OCI-LY3 (cell line): ENCODE measurements around the gene ATG2A.
A peak's percentile ranks its signal among the peaks of the same experiment; 100 is the strongest.

Experiments used
- H2AFZ ChIP-seq: fragments of 200-600, 300-600 bp; shearing (Covaris generic); 2 replicates; pipeline ENCODE4 v1.6.0; 2014; ENCODE audit warnings: antibody characterized with exemption, low read depth, low read length
- H3K27ac ChIP-seq: fragments of 200-600, 300-600 bp; sonication (generic); 2 replicates; pipeline ENCODE4 v1.5.1; 2014; ENCODE audit warnings: mild to moderate bottlenecking, low read length, moderate library complexity, mixed read lengths
- H3K27me3 ChIP-seq: fragments of 200-600, 300-600 bp; sonication (generic); 2 replicates; pipeline ENCODE4 v1.6.1; 2014; ENCODE audit warnings: low read depth, low read length, mixed read lengths
- H3K36me3 ChIP-seq: fragments of 200-600, 300-600 bp; sonication (generic); replicated peaks from 2 replicates; pipeline ENCODE3; 2014; ENCODE audit warnings: low read depth, low read length, mixed read lengths
- H3K4me1 ChIP-seq: fragments of 300-600, 200-600 bp; sonication (generic); 2 replicates; pipeline ENCODE4 v1.6.1; 2014; ENCODE audit warnings: low read length, mixed read lengths
- H3K4me2 ChIP-seq: fragments of 200-600, 300-600 bp; sonication (generic); 2 replicates; pipeline ENCODE4 v1.6.1; 2014; ENCODE audit warnings: low read length, mixed read lengths
- H3K4me3 ChIP-seq: fragments of 300-600, 200-600 bp; sonication (generic); 2 replicates; pipeline ENCODE4 v1.5.1; 2014; ENCODE audit warnings: antibody characterized with exemption, mild to moderate bottlenecking, low read length, moderate library complexity
- H3K79me2 ChIP-seq: fragments of 300-600, 200-600 bp; shearing (Covaris generic); 2 replicates; pipeline ENCODE4 v1.6.1; 2014; ENCODE audit warnings: mild to moderate bottlenecking, low read length, mixed read lengths
- H3K9ac ChIP-seq: fragments of 300-600, 200-600 bp; shearing (Covaris generic); 2 replicates; pipeline ENCODE4 v1.6.0; 2014; ENCODE audit warnings: mild to moderate bottlenecking, low read length, moderate library complexity
- H3K9me3 ChIP-seq: fragments of 200-600, 300-600 bp; shearing (Covaris generic); 2 replicates; pipeline ENCODE4 v1.6.1; 2014; ENCODE audit warnings: low read length, mixed read lengths; ENCODE audit not compliant: insufficient read depth
- H4K20me1 ChIP-seq: fragments of 200-600, 300-600 bp; sonication (generic); 2 replicates; pipeline ENCODE4 v1.6.1; 2016; ENCODE audit warnings: low read length, mixed read lengths; ENCODE audit not compliant: insufficient read depth
- EZH2phosphoT487 ChIP-seq: fragments of 200-600 bp; shearing (Covaris generic); IDR thresholded peaks from 2 replicates; pipeline ENCODE4 v1.6.1; 2018; ENCODE audit warnings: antibody characterized with exemption, mixed run types, low read depth
- TF ChIP-seq, protein P1 (sequence below): fragments of 200-600, 300-600 bp; sonication (generic); IDR thresholded peaks from 2 replicates; pipeline ENCODE4 v1.5.1; 2014; ENCODE audit warnings: antibody characterized with exemption, low read length, low read depth

ATG2A gene

DNA sequence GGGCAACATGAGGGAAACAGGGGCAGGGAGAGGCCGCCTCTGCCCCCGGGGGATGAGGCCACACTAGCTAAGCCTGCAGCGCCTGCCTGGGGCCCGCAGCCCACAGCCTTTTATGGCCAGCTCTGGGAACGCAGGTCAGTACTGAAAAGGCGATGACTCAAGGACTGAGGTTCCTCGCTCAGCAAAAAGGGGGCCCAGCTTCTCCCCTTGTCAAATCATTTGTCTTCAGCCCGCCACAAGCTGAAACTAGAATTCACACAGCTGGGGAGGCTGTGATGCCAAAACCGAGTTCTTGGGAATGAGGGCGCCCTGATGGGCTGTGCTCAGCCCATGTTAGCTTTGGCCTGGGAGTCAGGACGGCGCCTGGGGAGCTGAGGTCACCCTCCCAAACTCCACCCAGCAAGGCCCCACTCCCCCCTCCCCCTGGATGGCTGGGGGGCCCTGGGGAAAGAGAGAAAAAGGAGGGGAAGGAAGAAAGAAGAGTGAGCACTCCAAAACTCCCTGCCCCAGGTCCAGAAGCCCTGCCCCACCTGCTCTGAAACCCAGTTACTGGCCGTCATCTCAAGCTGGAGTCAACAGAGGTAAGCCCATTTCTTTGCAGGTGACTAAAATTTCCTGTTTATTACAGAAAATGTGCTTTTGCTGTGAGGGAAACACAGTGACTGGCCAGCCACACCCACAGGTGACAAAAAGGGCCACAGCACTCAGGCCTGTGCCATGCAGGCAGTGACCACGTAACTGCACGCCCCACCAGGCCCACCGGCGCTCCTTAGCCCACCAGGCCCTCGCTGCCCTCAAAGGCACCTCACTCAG, 52.3 kb downstream of the ATG2A start:
- peak overlapping the region; percentile 5; the same call in 1 of the 2 replicates for H3K9ac ChIP-seq
- H3K27me3 ChIP-seq = no peaks in the 10 kb centered on the region
- H3K36me3 ChIP-seq = peaks cover 37% of the 10 kb centered on the region
- TF ChIP-seq, protein P1, sequence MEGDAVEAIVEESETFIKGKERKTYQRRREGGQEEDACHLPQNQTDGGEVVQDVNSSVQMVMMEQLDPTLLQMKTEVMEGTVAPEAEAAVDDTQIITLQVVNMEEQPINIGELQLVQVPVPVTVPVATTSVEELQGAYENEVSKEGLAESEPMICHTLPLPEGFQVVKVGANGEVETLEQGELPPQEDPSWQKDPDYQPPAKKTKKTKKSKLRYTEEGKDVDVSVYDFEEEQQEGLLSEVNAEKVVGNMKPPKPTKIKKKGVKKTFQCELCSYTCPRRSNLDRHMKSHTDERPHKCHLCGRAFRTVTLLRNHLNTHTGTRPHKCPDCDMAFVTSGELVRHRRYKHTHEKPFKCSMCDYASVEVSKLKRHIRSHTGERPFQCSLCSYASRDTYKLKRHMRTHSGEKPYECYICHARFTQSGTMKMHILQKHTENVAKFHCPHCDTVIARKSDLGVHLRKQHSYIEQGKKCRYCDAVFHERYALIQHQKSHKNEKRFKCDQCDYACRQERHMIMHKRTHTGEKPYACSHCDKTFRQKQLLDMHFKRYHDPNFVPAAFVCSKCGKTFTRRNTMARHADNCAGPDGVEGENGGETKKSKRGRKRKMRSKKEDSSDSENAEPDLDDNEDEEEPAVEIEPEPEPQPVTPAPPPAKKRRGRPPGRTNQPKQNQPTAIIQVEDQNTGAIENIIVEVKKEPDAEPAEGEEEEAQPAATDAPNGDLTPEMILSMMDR = no peak
- TF ChIP-seq EZH2phosphoT487 = no peak
- H3K9me3 ChIP-seq = peaks cover 5% of the 10 kb centered on the region; the same call in 1 of the 2 replicates
- H3K4me3 ChIP-seq = peak overlapping the region; percentile 45
- peaks cover 87% of the 10 kb centered on the region for H3K79me2 ChIP-seq
- H3K4me2 ChIP-seq = peak overlapping the region; percentile 77
- H3K4me1 ChIP-seq = peaks cover 62% of the 10 kb centered on the region
- peak overlapping the region; percentile 39 for H3K27ac ChIP-seq
- peaks cover 56% of the 10 kb centered on the region for H4K20me1 ChIP-seq
- H2AFZ ChIP-seq = no peak overlapping the region

DNA sequence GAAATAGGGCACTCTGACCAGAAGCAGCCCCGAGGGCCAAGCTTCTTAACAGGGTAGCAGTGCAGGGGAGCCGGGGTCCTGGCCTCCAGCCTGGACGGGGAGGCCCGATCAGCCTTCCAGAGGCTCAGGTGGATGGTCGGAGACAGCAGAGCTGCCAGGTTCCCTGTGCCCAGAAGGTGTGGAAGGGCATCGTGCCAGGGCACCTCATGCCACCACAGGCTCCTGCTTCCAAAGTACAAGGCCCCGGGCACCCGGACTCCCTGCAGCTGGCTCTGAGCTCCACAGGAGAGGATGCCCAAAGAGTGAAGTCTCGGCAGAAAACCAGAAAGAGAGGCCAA, 52.9 kb downstream of the ATG2A start:
- no peak overlapping the region for H3K4me3 ChIP-seq

DNA sequence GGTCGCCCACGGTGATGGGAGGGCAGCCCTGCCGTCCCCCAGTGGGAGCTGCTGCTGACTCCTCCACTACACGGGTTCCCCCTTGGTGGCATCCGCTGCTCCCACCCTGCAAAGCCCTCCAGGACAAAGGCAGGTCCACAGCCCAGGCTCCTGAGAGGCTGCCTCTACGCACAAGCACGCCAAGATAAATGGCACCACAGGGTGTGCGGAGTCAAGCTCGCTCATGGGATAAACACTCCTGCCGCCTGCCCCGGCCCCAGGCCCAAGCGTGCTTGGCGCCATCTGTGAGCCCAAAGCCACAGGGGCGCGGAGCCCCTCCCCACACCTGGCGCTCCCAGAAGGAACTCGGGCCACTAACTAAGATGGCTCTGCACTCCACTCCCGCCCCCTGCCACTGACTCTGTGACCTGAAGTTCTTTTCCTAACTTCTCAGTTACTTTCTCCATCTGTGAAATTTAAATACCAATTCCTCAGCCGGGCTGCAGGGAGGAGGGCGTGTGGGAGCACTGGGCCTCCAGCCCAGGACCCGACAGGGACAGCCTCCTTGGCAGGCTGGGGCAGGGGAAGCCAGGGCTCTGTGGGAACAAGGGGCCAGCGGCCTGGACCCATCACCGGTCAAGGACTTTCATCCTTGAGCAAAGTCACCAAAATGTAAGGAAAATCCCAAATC, 53.5 kb downstream of the ATG2A start:
- peaks cover 28% of the 10 kb centered on the region for H3K36me3 ChIP-seq

More for the DNA sequence above, 52.9 kb downstream of the ATG2A start:
- Histone ChIP-seq H4K20me1 (peaks cover 50% of the 10 kb centered on the region), H3K27ac (no peak overlapping the region), H3K9ac (no peak overlapping the region), H3K27me3 (no peaks in the 10 kb centered on the region), H3K36me3 (peaks cover 32% of the 10 kb centered on the region), H3K4me2 (no peak overlapping the region), H2AFZ (no peak overlapping the region), H3K9me3 (peaks cover 5% of the 10 kb centered on the region; the same call in 1 of the 2 replicates), H3K4me1 (peaks cover 67% of the 10 kb centered on the region), H3K79me2 (peaks cover 81% of the 10 kb centered on the region)
- TF ChIP-seq EZH2phosphoT487 = no peak
- TF ChIP-seq, protein P1 = no peak

DNA sequence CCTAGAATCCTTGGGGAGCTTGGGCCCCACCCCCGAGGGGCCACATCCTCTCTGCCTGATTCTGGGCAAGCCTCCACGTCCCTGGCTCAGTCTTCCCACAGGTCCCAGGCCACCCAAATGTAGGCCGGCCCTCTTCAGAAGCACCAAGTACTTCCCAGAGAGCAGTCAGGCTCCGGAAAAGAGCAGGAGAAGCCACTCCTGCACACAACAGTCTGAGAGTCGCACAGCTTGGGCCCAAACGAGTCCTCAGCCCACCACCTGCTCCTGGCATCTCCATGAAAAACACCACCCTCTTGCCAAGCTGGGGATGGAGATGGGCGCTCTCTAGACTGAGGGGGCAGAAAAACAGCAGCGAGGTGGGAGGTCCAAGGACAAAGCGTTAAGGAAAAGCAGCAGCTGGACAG, 54.0 kb downstream of the ATG2A start:
- no peak overlapping the region for H2AFZ ChIP-seq
- H3K4me2 ChIP-seq = no peak overlapping the region
- H3K9me3 ChIP-seq = peaks cover 5% of the 10 kb centered on the region; the same call in 1 of the 2 replicates
- H3K27me3 ChIP-seq = no peaks in the 10 kb centered on the region
- H3K27ac ChIP-seq = no peak overlapping the region
- H3K4me3 ChIP-seq = no peak overlapping the region
- no peak for TF ChIP-seq EZH2phosphoT487
- TF ChIP-seq, protein P1 = no peak
- no peak overlapping the region for H3K9ac ChIP-seq
- peaks cover 39% of the 10 kb centered on the region for H4K20me1 ChIP-seq
- peaks cover 26% of the 10 kb centered on the region for H3K36me3 ChIP-seq
- H3K4me1 ChIP-seq = peaks cover 77% of the 10 kb centered on the region
- H3K79me2 ChIP-seq = peaks cover 75% of the 10 kb centered on the region

More for the DNA sequence above, 53.5 kb downstream of the ATG2A start:
- H3K4me1 ChIP-seq = peaks cover 73% of the 10 kb centered on the region
- H2AFZ ChIP-seq = no peak overlapping the region
- H3K9me3 ChIP-seq = peaks cover 5% of the 10 kb centered on the region; the same call in 1 of the 2 replicates
- H4K20me1 ChIP-seq = peaks cover 44% of the 10 kb centered on the region
- H3K4me3 ChIP-seq = no peak overlapping the region
- no peaks in the 10 kb centered on the region for H3K27me3 ChIP-seq
- TF ChIP-seq, protein P1 = no peak
- TF ChIP-seq EZH2phosphoT487 = no peak
- H3K9ac ChIP-seq = no peak overlapping the region
- H3K27ac ChIP-seq = no peak overlapping the region
- H3K79me2 ChIP-seq = peaks cover 77% of the 10 kb centered on the region
- H3K4me2 ChIP-seq = no peak overlapping the region
